GM12875 (cell line): ENCODE data around the gene TBXAS1.
"Not testable (repeated sequence)": the region's sequence is repeated elsewhere in the genome, so short reads cannot be mapped to it uniquely, and the experiment has no call there.

ENCODE experiments used
- H3K4me3 ChIP-seq: one replicate; pipeline ENCODE4 v1.5.1; 2011; ENCODE audit warnings: low read depth, low read length, control low read depth
- TF ChIP-seq, protein P1 (sequence below): IDR thresholded peaks from 2 replicates; pipeline ENCODE4 v1.5.1; 2011; ENCODE audit warnings: low read depth, mild to moderate bottlenecking, control low read depth, inconsistent platforms, low read length, moderate library complexity, borderline replicate concordance; ENCODE audit not compliant: insufficient read depth

The TBXAS1 gene

GRCh38 chr7:139823959-139824521, 5.0 kb upstream of the TBXAS1 start:
- no peak overlapping the region for H3K4me3 ChIP-seq
- TF ChIP-seq, protein P1, sequence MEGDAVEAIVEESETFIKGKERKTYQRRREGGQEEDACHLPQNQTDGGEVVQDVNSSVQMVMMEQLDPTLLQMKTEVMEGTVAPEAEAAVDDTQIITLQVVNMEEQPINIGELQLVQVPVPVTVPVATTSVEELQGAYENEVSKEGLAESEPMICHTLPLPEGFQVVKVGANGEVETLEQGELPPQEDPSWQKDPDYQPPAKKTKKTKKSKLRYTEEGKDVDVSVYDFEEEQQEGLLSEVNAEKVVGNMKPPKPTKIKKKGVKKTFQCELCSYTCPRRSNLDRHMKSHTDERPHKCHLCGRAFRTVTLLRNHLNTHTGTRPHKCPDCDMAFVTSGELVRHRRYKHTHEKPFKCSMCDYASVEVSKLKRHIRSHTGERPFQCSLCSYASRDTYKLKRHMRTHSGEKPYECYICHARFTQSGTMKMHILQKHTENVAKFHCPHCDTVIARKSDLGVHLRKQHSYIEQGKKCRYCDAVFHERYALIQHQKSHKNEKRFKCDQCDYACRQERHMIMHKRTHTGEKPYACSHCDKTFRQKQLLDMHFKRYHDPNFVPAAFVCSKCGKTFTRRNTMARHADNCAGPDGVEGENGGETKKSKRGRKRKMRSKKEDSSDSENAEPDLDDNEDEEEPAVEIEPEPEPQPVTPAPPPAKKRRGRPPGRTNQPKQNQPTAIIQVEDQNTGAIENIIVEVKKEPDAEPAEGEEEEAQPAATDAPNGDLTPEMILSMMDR, result no peak

DNA sequence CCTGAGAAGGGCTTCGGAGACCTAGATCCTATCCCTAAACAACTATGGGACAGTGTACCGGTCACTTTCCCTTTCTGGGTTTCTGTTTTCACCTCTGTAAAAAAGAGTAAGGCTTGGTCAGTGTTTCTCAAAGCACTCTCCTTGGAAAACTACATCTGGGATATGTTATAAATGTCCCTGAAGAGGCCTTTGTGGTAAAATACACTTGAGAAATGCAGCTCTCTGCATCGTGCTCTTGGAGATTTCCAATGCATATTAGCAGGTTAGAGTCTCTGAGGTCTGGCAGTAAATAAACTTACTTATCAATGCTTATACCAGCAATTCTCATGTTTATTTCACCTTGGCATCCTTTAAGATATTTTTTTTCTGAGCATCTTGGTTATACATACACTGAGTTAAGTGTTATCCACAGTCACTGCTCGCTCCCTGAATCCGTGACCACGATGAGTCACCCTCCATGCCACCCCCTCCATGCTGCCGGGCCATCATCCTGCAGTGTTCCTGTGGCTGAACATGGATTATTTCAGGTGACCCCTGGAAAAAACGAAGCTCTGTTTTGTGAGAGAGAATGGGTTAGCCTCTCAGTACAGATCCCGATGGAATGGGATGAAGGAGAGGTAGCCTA, 3.3 kb upstream of the TBXAS1 start:
- TF ChIP-seq, protein P1, result no peak
- H3K4me3 ChIP-seq, result no peak overlapping the region

DNA sequence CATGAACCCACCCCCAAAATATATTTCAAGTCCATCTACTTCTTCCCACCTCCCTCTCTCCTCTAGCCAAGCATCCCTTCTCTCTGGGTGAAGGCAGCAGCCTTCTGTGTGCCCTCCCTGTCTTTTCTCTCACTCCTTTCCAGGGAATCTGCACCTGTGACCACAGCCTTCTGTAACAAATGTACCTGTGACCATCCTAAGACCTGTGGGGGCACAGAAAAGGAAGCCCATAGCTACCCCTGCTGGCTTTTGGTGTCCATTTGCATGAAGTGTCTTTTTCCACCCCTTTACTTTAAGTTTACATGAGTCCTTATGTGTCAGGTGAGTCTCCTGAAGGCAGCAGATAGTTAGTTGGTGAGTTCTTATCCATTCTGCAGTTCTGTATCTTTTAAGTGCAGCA, 2.0 kb upstream of the TBXAS1 start:
- TF ChIP-seq, protein P1, result peak; percentile 40; the same call in 1 of the 2 replicates
- no peak overlapping the region for H3K4me3 ChIP-seq

DNA sequence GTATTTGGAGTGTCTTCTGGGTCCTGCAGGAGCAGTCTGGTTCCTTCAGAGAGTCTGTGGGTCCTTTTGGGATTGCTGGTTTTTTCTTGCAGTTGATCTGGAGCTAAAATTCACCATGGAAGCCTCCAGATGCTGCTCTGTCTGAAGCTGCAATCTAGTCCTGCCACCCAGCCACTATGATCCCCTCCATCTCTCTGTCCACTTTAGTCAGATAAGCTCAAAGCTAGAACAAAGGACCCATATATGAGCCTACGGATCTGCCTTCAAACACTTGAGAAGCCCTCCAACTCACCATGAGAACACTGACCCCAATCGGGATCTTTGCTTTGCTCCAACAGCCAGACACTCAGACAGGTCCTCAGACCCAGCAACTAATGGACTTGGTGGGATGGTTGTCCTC, 618 bp upstream of the TBXAS1 start:
- TF ChIP-seq, protein P1, result no peak
- H3K4me3 ChIP-seq, result no peak overlapping the region

DNA sequence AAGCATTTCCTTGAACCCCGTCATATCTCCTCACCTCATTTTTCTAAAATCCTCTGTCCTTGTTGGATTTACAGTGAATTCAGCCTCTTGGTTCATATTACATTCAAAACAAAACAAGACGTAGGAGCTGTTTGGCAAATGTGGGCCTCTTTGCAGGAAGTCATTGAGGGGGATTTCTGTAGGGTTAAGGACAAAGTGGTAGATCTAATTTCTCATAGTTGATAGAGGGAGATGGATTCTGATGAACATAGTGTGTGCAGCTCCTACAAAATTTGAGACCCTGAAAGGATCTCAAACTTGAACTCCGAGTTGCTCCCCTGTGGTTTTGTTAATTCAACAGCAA, 682 bp downstream of the TBXAS1 start:
- TF ChIP-seq, protein P1, result no peak
- H3K4me3 ChIP-seq, result peak overlapping the region; percentile 35

GRCh38 chr7:139830292-139830691, 1.2 kb downstream of the TBXAS1 start:
- H3K4me3 ChIP-seq, result peak overlapping the region; percentile 35
- TF ChIP-seq, protein P1, result no peak

- TF ChIP-seq, protein P1, result no peak
- peak overlapping the region; percentile 35 for H3K4me3 ChIP-seq
These were observed 1.9 kb downstream of the TBXAS1 start for GRCh38 chr7:139830782-139831501.

DNA sequence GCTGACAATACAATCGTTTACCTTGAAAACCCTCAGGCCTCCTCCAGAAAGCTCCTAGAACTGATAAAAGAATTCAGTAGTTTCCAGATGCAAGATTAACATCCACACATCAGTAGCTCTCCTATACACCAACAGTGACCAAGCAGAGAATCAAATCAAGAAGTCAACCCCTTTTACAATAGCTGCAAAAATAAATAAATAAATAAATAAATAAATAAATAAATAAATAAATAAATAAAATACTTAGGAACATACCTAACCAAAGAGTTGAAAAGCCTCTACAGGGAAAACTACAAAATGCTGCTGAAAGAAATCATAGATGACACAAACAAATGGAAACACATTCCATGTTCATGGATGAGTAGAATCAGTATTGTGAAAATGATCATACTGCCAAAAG, 6.8 kb downstream of the TBXAS1 start:
- not testable (repeated sequence) for H3K4me3 ChIP-seq

GRCh38 chr7:139837291-139837690, 8.2 kb downstream of the TBXAS1 start:
- H3K4me3 ChIP-seq, result not testable (repeated sequence)
